GM19452 (cell line): Measurements from ENCODE around the gene BAD.

Source experiments
- ATAC-seq: cut with Tn5 transposase; IDR thresholded peaks from one replicate; pipeline ENCODE4 v1.9.1; 2021; ENCODE audit not compliant: unreplicated experiment

The BAD gene

GRCh38 chr11:64261556-64262080 is 22.8 kb downstream of the BAD start:
- no peak for ATAC-seq

GRCh38 chr11:64260147-64260708 is 24.2 kb downstream of the BAD start:
- ATAC-seq = no peak

- ATAC-seq = no peak
These were observed 24.9 kb downstream of the BAD start for GRCh38 chr11:64259533-64260067.

- no peak for ATAC-seq
These were observed 25.4 kb downstream of the BAD start for GRCh38 chr11:64258946-64259532.

- ATAC-seq = no peak
These were observed 26.1 kb downstream of the BAD start for GRCh38 chr11:64258356-64258755.

- ATAC-seq = no peak
These were observed 28.2 kb downstream of the BAD start for GRCh38 chr11:64256300-64256699.

GRCh38 chr11:64255135-64256128 is 29.0 kb downstream of the BAD start:
- ATAC-seq = no peak

- no peak for ATAC-seq
These were observed 30.1 kb downstream of the BAD start for GRCh38 chr11:64254326-64254725.

- no peak for ATAC-seq
These were observed 31.0 kb downstream of the BAD start for GRCh38 chr11:64253481-64253880.

- ATAC-seq = no peak
These were observed 31.4 kb downstream of the BAD start for GRCh38 chr11:64253043-64253442.

- no peak for ATAC-seq
These were observed 32.2 kb downstream of the BAD start for GRCh38 chr11:64252003-64252872.

GRCh38 chr11:64251753-64252002 is 32.8 kb downstream of the BAD start:
- no peak for ATAC-seq

- no peak for ATAC-seq
These were observed 33.3 kb downstream of the BAD start, which contains the start of gene PLCB3 for GRCh38 chr11:64251016-64251752. Gene PLCB3, plus strand, starts transcription at chr11:64251530. Its CDS starts 120 bp downstream, at chr11:64251650.

- ATAC-seq = no peak
These were observed 34.0 kb downstream of the BAD start for GRCh38 chr11:64250415-64251015.

GRCh38 chr11:64249563-64250414 is 34.7 kb downstream of the BAD start:
- ATAC-seq = no peak

- ATAC-seq = no peak
These were observed 35.4 kb downstream of the BAD start for GRCh38 chr11:64249038-64249437.

- ATAC-seq = no peak
These were observed 35.9 kb downstream of the BAD start for GRCh38 chr11:64248578-64248977.

- ATAC-seq = no peak
These were observed 36.5 kb downstream of the BAD start for GRCh38 chr11:64247729-64248531.
